Glomerular visceral epithelial cell (primary cell): Measurements from ENCODE around the gene PLS3.
"Not testable (repeated sequence)": the region's sequence is repeated elsewhere in the genome, so short reads cannot be mapped to it uniquely, and the experiment has no call there.

ENCODE experiments used
- DNase-seq: peaks from one replicate; pipeline ENCODE4 v3.0.0-alpha.2; 2016; ENCODE audit errors: extremely low spot score

The PLS3 gene

DNA sequence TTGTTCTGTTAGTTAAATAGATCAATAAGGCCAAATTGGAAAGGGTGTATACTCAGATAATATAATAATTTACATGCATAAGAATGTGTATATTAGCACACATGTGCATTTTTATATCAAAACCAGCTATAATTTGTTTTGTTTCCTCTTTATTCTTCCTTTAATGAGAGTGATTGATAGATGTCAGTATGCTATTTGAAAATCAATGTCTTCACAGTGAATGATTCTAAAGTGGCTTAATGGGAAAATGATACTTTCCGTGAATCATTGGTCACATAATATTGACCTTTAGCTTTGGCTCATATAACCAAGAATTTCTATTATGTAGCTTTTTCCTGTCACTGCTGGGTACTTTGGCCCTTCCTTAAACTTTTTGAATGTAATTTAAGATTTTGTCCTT lies 48.6 kb downstream of the PLS3 start:
- DNase-seq = no peak

DNA sequence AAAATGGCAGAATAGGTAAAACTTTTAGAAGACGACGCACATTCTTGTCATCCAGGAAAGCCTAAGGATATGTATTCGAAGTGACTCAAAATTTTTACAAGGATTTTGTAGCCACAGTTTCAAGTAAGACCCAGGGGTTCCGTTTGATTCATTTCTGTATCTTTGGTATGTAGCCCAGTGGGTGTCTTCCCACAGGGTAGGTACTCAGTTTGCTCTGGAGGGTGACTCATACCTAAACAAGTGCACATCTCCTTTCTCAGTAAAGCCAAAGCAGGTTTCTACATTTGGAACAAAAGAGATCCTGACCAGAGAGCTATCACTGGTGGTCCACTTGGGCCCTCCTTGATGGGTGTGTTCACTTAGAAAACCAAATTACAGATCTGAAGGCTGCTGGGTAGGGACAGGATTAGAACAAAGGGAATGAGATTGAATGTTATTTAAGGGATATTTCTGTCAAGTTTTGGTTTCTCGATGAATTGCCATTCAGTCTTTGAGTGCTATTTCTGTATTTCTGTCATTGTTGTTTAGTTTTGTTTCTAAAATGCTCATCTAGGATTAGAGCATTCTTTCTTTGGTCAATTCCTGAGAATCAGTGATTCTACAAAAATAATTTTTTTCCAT lies 56.1 kb downstream of the PLS3 start:
- DNase-seq = peak; percentile 40

DNA sequence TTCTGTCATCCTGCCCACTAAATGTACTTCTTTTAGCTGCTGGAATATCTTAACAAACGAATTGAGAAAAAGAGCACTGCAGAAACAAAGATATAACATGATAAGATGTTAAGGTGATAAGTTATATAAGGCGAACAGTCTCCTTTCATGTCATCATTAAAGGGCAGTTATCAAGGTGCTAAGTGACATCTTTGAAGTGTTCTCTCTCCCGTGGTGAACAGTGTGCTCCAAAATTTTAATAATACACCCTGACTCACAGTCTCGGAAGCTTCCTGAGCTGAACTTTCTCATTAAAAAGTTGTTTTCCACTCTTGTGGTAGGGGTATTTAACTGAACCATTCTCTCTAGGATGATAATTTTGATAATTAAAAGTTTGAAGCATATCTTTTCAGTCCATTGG lies 61.6 kb downstream of the PLS3 start:
- no peak for DNase-seq

DNA sequence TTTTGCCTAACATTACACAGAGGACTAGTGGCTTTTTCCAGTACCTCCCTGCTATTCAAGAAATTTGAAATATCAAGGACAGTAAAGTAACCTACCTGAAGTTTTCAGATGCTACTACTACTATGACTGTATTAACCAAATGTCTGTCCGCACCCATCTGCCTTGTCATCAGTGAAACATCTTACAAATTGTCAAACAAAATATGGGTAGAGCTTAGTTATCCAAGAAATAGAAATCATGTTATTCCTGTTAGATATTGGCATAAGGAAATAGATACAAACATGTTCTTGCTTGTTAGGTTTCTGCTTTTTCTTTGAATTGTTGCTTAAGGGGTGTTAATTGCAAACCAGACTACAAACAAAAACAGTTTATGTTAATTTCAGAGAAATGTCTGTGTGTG lies 63.9 kb downstream of the PLS3 start:
- no peak for DNase-seq

DNA sequence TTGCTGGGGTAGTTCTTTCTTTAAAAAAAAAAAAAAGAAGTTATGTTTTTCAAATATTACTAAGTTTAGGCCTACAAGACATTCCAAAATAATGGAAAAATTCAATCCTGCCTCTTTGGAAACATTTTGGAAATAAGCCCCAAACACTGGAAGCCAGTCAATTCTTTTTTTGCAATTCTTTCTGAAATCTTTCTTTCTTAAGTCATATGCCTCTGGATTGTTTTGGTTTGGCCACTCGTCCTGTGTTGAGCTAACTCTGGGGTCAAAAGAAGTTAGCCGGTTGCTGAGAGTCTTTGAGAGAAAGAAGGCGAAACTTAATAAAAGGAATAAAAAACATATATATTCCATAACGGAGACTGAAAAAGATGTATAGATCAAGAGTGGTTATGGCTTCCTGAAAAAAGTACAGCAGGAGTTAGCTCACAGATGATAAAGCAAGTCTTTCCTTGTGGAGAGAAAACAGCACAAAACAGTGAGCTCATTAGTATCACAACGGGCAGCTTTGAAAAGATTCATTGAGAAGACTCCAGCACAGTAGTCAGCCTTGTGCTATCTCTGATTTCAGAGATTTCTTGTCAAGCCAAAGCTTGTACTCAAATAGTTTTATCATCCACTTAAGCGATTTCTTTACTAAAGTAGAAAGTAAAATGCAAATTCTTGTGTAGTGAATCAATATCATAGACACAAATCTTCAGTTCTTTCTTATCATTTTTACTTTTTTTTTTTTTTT lies 64.8 kb downstream of the PLS3 start:
- no peak for DNase-seq

DNA sequence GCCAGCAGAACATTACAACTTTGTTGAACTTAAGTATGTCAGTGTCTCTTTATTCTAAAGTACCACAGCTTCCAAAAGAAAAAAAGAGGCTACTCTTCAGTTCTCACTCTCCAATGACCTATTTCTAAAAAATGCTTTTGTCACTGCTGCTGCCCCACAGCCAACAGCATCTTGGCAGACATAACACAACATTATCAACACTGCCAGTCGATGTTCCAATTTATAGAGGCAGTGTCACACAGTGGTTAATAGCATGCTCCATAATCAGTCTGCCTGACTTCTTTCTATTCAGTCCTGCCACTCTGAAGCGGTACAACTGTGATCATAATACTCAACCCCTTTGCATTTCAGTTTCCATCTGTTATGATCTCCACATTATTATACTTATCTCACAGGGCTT lies 69.2 kb downstream of the PLS3 start:
- DNase-seq = no peak

DNA sequence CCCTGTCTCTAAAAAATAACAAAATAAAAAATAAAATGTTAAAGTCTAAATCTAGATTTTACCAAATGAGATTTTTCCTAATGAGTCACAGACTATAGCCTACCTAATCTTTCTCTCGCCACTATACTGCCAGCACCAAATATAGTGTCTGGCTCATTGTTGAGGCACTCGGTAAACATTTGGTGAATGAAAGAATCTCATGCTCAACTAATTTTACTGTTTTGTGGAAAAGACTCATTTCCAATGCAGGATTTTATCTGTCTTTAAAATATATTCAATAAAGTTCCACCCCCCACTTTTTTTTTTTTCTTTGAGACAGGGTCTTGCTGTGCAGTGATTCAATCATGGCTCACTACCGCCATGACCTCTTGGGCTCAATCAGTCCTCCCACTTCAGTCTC lies 71.5 kb downstream of the PLS3 start:
- no peak for DNase-seq

DNA sequence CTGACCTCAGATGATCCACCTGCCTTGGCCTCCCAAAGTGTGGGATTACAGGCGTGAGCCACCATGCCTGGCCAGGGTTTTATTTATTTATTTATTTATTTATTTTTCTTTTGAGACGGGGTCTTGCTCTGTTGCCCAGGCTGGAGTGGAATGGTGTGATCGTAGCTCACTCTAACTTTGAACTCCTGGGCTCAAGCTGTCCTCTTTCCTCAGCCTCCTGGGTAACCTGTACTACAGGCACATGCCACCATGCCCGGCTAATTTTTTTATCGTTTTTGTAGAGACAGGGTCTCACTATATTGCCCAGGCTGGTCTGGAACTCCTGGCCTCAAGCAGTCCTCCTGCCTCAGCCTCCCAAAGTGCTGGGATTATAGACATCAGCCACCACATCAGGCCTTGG lies 72.4 kb downstream of the PLS3 start:
- not testable (repeated sequence) for DNase-seq

DNA sequence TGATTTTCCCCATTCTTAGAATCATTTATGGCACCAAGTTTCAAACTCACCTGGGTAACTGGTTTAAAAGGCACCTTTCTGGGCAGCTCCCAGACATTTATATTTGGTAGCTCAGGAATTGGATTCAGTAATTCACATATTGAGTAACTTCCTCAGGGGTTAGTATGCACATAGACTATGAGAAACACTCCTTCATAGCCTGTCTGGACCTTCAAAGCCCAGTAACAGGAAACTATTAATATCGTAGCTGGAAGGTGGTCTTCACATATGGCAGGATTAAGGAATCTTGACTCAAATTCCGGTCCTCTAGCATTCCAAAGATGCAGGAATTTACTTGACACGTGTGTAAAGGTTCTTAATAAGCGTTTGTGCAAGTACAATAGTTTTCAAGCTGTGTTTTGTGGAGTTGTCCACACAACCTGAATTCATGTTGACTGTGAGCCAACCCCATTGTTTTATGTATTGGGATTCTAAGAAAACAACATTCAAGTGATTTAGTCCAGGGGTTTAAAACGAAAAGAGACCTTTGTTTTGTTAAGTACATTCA lies 78.4 kb downstream of the PLS3 start:
- DNase-seq = no peak

DNA sequence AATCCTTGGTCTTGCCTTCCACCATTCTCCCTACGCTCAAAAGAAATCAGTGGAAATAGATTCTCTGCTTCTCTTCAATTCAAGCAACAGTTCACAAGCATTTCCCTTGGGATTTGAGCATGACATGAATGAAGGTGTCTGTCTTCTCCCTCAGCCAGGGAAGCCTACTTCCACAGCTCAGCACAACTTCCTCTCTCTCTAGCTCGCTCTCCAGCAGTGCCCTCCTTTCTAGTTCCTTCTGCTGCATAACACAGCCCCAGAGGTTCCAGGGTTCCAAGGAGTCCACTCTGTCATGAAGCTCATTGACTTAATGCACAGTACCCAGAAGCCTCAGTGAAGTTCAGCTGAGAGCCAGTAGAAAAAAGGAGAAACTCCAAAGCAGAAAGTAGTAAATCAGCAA lies 81.3 kb downstream of the PLS3 start:
- no peak for DNase-seq

DNA sequence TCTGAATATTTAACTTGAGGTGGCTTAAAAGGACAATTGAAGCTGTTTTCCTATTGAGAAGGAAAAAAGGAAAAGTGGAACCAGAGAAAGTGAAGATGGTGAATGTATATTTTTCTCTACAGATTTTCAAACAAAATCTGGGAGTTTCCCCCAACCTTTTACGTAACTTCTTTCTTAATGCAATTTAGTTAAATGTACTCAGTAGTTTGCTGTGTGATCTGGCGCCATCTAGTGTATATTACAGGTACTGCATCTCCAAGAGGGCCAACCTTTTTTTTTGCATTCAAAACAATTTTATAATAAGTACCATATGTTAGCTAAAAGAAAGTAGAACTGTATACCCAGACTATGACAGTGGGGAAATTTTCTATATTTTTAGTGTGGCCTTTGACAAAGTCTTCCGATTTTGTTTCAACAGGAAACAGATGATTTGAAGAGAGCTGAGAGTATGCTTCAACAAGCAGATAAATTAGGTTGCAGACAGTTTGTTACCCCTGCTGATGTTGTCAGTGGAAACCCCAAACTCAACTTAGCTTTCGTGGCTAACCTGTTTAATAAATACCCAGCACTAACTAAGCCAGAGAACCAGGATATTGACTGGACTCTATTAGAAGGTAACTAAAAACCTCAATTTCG lies 82.0 kb downstream of the PLS3 start:
- peak; percentile 47 for DNase-seq

DNA sequence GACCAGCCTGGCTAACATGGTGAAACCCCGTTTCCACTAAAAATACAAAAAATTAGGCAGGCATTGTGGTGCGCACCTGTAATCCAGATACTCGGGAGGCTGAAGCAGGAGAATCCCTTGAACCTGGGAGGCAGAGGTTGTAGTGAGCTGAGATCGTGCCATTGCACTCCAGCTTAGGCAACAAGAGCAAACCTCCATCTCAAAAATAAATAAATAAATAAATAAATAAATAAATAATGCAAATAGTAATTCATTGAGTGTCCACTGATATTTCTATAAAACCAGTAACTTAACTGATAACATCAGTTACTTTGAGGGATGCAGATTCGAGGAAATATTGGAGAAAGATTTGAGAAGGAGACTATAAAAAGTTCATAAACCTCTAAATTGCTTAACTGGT lies 83.4 kb downstream of the PLS3 start:
- not testable (repeated sequence) for DNase-seq

DNA sequence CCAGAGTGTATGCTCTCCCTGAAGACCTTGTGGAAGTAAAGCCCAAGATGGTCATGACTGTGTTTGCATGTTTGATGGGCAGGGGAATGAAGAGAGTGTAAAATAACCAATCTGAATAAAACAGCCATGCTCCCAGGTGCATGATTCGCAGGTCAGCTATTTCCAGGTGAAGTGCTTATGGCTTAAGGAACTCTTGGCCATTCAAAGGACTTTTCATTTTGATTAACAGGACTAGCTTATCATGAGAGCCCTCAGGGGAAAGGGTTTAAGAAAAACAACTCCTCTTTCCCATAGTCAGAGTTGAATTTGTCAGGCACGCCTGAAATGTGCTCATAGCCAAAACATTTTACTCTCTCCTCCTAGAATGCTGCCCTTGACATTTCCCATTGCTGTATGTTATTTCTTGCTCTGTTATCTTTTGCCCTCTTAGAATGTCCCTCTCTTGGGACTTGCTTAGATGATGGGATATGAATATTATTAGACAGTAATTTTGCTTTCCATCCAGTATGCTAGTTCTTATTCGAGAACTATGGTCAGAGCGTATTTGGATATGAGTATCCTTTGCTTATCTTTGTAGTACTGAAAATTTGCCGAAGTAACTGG lies 88.6 kb downstream of the PLS3 start:
- no peak for DNase-seq

DNA sequence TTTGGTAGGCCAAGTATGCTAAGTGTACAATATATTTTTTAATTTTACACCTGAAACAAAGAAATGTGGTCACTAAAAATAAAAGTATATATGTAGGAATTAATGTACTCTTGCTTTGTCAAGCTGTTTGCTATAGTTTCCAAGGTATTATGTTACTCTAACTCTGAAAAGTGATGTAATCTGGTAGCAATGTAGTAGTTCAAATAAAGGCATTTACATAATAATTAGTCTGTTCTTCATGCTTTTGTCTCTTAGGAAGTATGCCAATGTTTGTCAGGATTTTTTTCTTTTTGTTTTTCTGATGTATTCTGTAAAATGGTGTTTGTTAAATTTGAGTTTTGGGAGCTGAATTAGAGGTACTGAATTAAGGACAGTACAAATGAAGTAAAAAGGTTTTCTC lies 89.5 kb downstream of the PLS3 start:
- DNase-seq = no peak

DNA sequence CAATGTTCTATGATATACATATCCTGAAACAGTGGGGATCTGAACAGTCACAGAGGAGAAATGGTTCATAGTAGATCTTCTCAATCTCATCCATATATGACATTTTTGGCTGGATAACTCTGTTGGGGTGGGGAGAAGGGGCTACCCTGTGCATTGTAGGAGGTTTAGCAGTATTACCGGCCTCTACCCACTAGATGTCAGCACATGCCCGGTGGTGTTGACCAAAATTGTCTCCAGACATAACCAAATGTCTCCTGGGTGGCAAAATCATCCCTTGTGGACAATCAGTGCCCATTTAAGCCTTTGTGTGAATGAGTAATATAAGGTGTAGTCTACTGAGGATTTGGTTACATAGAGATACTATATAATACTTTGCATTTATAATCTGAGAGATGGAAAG lies 89.9 kb downstream of the PLS3 start:
- DNase-seq = peak; percentile 31

DNA sequence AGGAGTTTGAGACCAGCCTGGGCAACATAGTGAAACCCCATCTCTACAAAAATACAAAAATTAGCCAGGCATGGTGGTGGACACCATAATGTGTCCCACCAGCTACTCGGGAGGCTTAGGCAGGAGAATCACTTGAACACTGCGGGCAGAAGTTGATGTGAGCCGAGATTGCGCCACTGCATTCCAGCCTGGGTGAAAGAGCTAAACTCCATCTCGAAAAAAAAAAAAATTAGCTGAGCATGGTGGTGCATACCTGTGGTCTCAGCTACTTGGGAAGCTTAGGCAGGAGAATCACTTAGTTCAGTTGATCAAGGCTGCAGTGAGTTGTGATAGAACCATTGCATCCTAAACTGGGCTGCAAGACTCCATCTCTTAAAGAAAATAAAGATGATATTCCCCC lies 91.2 kb downstream of the PLS3 start:
- no peak for DNase-seq

DNA sequence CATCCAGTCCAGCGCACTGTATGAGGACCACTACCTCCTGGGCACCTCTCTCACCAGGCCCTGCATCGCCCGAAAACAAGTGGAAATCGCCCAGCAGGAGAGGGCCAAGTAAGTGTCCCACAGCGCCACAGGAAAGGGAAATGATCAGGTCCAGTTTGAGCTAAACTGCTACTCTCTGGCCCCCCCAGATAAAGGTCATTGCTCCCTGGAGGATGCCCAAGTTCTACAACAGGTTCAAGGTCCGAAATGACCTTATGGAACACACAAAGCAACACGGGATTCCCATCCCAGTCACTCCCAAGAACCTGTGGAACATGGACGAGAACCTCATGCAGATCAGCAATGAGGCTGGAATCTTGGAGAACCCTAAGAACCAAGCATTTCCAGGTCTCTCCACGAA lies 104.1 kb downstream of the PLS3 start:
- no peak for DNase-seq

DNA sequence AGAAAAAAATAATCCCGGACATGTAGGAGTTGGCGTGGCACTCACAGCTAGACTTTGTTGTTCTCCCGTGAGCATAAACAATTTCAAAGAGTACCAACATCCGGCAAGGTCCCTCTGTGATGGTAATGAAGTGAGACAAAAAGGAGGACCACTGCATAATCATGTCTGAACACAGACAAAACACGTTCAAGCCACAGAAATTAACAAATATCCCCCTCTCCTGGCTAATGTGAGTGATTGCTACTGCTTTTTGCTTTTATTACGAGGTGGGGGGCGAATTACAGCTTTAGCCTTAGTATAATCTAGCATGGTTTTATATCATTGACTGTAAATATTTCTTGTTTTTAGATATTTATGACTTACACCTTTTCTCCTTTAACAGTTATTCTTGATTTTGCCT lies 118.5 kb downstream of the PLS3 start:
- DNase-seq = peak; percentile 8

DNA sequence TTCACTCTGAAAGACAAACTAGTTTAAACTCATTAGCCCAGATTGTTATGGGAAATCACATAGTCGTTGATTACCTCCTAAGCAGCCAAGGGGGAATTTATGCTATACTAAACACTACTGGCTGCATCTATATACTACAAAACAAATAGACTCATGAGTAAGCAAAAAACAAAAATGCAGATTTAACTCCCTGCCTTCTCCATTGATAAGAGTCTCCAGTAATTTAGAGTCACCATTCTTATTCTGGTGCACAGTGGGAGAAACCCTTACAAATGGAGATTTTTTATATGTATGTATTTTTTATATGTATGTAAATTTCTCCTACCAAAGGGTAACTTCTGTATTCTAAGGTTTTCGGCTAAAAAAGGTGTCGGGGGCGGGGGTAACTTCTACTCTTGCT lies 126.6 kb downstream of the PLS3 start:
- no peak for DNase-seq

DNA sequence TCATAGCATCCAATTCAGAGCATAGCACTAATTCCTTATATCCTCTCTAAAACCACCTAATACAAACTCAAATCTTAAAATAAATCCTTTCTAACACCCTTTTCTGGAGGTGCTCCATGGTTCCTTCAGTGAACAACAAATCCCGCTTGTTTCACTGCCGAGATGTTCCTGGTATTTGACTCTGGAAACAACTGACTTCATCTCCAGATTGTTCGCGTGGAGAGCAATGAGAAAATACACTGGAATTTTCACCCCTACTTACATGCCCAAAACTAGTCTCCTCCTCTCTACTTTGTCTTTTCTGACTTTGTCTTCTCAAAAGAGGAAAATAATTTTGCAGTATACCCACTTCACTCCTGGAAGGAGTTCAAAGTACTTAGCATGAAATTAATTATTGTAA lies 129.0 kb downstream of the PLS3 start:
- no peak for DNase-seq

DNA sequence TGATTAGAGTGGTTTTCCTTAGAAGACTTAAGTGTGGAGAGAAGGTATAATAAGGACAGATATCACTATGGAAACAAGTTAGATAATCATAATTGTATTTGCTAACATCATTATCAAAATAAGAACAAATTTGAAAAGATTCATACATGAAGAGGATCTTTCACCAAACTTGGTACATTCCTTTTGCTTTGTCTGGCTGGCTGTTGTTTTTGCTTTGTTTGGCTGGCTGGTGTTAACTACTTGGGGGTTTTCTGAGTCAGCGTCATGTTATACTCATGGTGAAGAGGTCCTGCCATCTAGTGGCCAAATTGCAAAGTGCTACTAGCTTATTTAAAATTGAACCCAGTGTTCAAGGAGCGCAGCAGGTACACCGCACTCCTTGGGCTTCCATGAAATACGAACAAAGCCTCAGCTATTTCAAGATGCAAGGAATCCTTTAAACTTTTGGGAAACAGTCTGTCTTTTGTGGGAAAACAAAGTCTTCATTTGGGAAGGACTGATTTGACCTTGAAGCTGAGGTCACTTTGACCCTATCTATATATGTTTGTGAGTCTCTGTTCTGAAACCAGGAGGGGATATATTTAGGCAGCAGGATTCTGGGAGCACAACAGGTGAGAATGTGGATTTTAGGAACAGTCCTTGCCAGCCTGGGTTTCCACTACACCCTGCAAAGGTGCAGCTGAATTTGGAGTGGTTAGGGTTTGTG lies 129.7 kb downstream of the PLS3 start:
- DNase-seq = peak; percentile 64

DNA sequence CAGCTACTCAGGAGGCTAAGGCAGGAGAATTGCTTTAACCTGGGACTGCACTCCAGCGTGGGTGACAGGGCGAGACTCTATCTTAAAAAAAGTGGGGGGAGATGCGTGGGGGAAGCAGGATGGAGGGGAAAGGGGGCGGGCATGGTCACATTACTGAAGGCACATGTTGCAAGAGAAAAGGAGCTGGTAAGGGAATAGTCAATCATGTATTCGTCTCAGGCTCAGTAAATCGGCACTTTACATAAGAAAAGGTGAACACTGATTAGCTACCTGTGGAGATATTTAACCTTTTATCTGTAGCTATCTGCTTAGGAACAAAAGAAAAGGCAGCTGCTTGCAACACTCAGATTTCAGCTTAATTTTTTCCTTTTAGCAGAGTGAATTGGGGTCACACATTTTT lies 132.5 kb downstream of the PLS3 start:
- DNase-seq = no peak
